HepG2 (cell line): Measurements from ENCODE around the gene SMURF2. TPM values are rescaled to one million over a fixed set of nuclear protein-coding genes. Genes with fewer than 3 reads are reported as not detected.

ENCODE experiments used
- HOXA7 ChIP-seq: sonication (generic); formaldehyde crosslinking; IDR thresholded peaks from 2 replicates; pipeline ENCODE4 v1.8.1; 2022; ENCODE audit warnings: mild to moderate bottlenecking, missing genetic modification reagents, moderate library complexity
- ISL2 ChIP-seq: sonication (generic); formaldehyde crosslinking; IDR thresholded peaks from 2 replicates; pipeline ENCODE4 v1.5.0; 2020; ENCODE audit warnings: missing genetic modification reagents
- ISX ChIP-seq: sonication (generic); formaldehyde crosslinking; conservative IDR thresholded peaks from 2 replicates; pipeline ENCODE4 v1.5.0; 2020; ENCODE audit warnings: missing genetic modification reagents
- MBD4 ChIP-seq: IDR thresholded peaks from 2 replicates; pipeline ENCODE4 v1.6.1; 2012; ENCODE audit warnings: low read length, inconsistent platforms, borderline replicate concordance
- MTF2 ChIP-seq: sonication (generic); formaldehyde crosslinking; IDR thresholded peaks from 2 replicates; pipeline ENCODE4 v1.5.0; 2020; ENCODE audit warnings: missing genetic modification reagents, borderline replicate concordance
- NFIC ChIP-seq: IDR thresholded peaks from 2 replicates; pipeline ENCODE4 v1.6.1; 2012; ENCODE audit warnings: mild to moderate bottlenecking, low read length, inconsistent platforms
- PAWR ChIP-seq: sonication (generic); formaldehyde crosslinking; IDR thresholded peaks from 2 replicates; pipeline ENCODE4 v1.4.0; 2020; ENCODE audit warnings: missing genetic modification reagents, mild to moderate bottlenecking, borderline replicate concordance
- PHB2 ChIP-seq: fragments of 450-650 bp; IDR thresholded peaks from 2 replicates; pipeline ENCODE4 v1.6.1; 2018; ENCODE audit not compliant: partially characterized antibody
- POLR2AphosphoS5 ChIP-seq: IDR thresholded peaks from 2 replicates; pipeline ENCODE4 v1.6.1; 2012; ENCODE audit warnings: low read depth, low read length
- PRDM15 ChIP-seq: sonication (generic); formaldehyde crosslinking; IDR thresholded peaks from 2 replicates; pipeline ENCODE4 v1.4.0; 2020; ENCODE audit warnings: missing genetic modification reagents
- RBFOX2 ChIP-seq: fragments of 200-400 bp; formaldehyde crosslinking; IDR thresholded peaks from 2 replicates; pipeline ENCODE4 v1.6.1; 2017; ENCODE audit warnings: low read depth, mild to moderate bottlenecking, low read length
- RFX5 ChIP-seq: IDR thresholded peaks from 2 replicates; pipeline ENCODE4 v1.6.1; 2011; ENCODE audit warnings: low read depth, low read length, improper control_type of control experiment
- RXRB ChIP-seq: IDR thresholded peaks from 2 replicates; pipeline ENCODE4 v1.6.1; 2016; ENCODE audit warnings: borderline replicate concordance, missing genetic modification reagents, missing compliant biosample characterization
- SIX4 ChIP-seq: sonication (generic); formaldehyde crosslinking; IDR thresholded peaks from 2 replicates; pipeline ENCODE4 v1.4.0; 2020; ENCODE audit warnings: missing genetic modification reagents
- SOX13 ChIP-seq, 3 experiments: fragments of 450-650 bp in 1 of 3; sonication (generic) in 1 of 3; formaldehyde crosslinking in 1 of 3; IDR thresholded peaks in 2 of 3; conservative IDR thresholded peaks in 1 of 3; 2 replicates each; pipeline versions ENCODE4 v1.5.0 to v1.6.1; 2016 to 2020; ENCODE audit warnings: antibody characterized with exemption in 1 of 3, mild to moderate bottlenecking in 1 of 3, missing compliant biosample characterization in 1 of 3, missing genetic modification reagents in 1 of 3, moderate library complexity in 1 of 3
- SP140L ChIP-seq: sonication (generic); formaldehyde crosslinking; IDR thresholded peaks from 2 replicates; pipeline ENCODE4 v1.4.0; 2020; ENCODE audit warnings: missing genetic modification reagents, borderline replicate concordance
- TAF1 ChIP-seq: sonication (generic); formaldehyde crosslinking; IDR thresholded peaks from 2 replicates; pipeline ENCODE4 v1.4.0; 2020; ENCODE audit warnings: missing genetic modification reagents
- XRCC5 ChIP-seq: fragments of 200-400 bp; formaldehyde crosslinking; optimal IDR thresholded peaks from 2 replicates; pipeline ENCODE3; 2017; ENCODE audit warnings: mild to moderate bottlenecking, low read length
- ZFP36 ChIP-seq: fragments of 150-350 bp; IDR thresholded peaks from 2 replicates; pipeline ENCODE4 v1.6.1; 2018; ENCODE audit warnings: borderline replicate concordance, low read length, low read depth; ENCODE audit not compliant: partially characterized antibody
- ZNF3 ChIP-seq: IDR thresholded peaks from 2 replicates; pipeline ENCODE4 v1.7.0; 2017; ENCODE audit warnings: inconsistent platforms
- ZNF333 ChIP-seq: sonication (generic); formaldehyde crosslinking; IDR thresholded peaks from 2 replicates; pipeline ENCODE4 v1.4.0; 2020; ENCODE audit warnings: mild to moderate bottlenecking, missing genetic modification reagents, borderline replicate concordance
- ZNF552 ChIP-seq: sonication (generic); formaldehyde crosslinking; IDR thresholded peaks from 2 replicates; pipeline ENCODE4 v1.9.0; 2022; ENCODE audit warnings: missing genetic modification reagents, mild to moderate bottlenecking, borderline replicate concordance
- ZNF782 ChIP-seq: sonication (generic); formaldehyde crosslinking; IDR thresholded peaks from 2 replicates; pipeline ENCODE4 v1.4.0; 2020; ENCODE audit warnings: missing genetic modification reagents, mild to moderate bottlenecking, borderline replicate concordance
- polyA plus RNA-seq, 8 experiments: library from polyadenylated mRNA; depleted of rRNA in 3 of 8; stranded (reverse) in 7 of 8; unstranded in 1 of 8; fragments of >200 nt; fragmentation: Illumina TruSeq in 4 of 8; extraction: Trizol in 4 of 8; gene quantifications; 2 replicates each; pipeline versions ENCODE4 v1.2.1 to v1.2.3, GENCODE V29; 2011 to 2016; ENCODE audit warnings: low read depth in 4 of 8, missing spikeins in 1 of 8, mixed read lengths in 1 of 8; ENCODE audit not compliant: insufficient read depth in 1 of 8
- total RNA-seq, 5 experiments: library from RNA; depleted of rRNA; stranded (reverse); fragments of >200 nt; fragmentation: Illumina TruSeq; extraction: Trizol; gene quantifications; 2 replicates each; pipeline ENCODE4 v1.2.3, GENCODE V29; 2016; ENCODE audit warnings: low read depth in 1 of 5
- TF ChIP-seq, protein P1 (sequence below): sonication (generic); formaldehyde crosslinking; IDR thresholded peaks from 2 replicates; pipeline ENCODE4 v1.4.0; 2020; ENCODE audit warnings: missing genetic modification reagents

Gene SMURF2
- total and polyA plus RNA-seq, 2 of the 13 experiments (the other 11 are each of a cell fraction or from before 2014, with no cell fraction given) = 14.9 to 24.3 TPM

GRCh38 chr17:64505340-64506200 is 156.5 kb downstream of the SMURF2 start (continued):
- no peak for TF ChIP-seq ZNF333
- TF ChIP-seq SIX4 (CRISPR knock-in tag) = peak; percentile 57; the same call in 1 of the 2 replicates
- TF ChIP-seq XRCC5 = peak; percentile 66
- TF ChIP-seq MBD4 = no peak
- no peak for TF ChIP-seq SP140L
- TF ChIP-seq ISX (CRISPR knock-in tag) = no peak; the same call in 1 of the 2 replicates
- TF ChIP-seq SOX13 (IDR thresholded peaks at IDR 0.05) = no peak
- peak in 1 of 2 experiments; percentile 45; a peak in 3 of 4 replicates for TF ChIP-seq SOX13 (CRISPR knock-in tag; conservative IDR thresholded peaks at IDR 0.05 in 1 of 2, IDR thresholded peaks at IDR 0.05 in 1 of 2)
- no peak for TF ChIP-seq MTF2 (CRISPR knock-in tag)
- no peak for TF ChIP-seq PHB2
- no peak; the same call in 1 of the 2 replicates for TF ChIP-seq RXRB (CRISPR knock-in tag)
- TF ChIP-seq RFX5 = no peak
- 0 out of 2 replicates have a peak, but pooled peaks have one; percentile 59 for TF ChIP-seq ZNF782 (CRISPR knock-in tag)
- TF ChIP-seq PAWR (CRISPR knock-in tag) = no peak
- TF ChIP-seq ZNF3 (CRISPR knock-in tag) = no peak
- peak; percentile 41; the same call in 1 of the 2 replicates for TF ChIP-seq ISL2 (CRISPR knock-in tag)
- no peak for TF ChIP-seq ZNF552 (CRISPR knock-in tag)
- peak; percentile 66; the same call in 1 of the 2 replicates for TF ChIP-seq RBFOX2
- no peak; the same call in 1 of the 2 replicates for TF ChIP-seq TAF1 (CRISPR knock-in tag)
- TF ChIP-seq HOXA7 (CRISPR knock-in tag) = no peak
- no peak; the same call in 1 of the 2 replicates for TF ChIP-seq PRDM15
- TF ChIP-seq, protein P1, sequence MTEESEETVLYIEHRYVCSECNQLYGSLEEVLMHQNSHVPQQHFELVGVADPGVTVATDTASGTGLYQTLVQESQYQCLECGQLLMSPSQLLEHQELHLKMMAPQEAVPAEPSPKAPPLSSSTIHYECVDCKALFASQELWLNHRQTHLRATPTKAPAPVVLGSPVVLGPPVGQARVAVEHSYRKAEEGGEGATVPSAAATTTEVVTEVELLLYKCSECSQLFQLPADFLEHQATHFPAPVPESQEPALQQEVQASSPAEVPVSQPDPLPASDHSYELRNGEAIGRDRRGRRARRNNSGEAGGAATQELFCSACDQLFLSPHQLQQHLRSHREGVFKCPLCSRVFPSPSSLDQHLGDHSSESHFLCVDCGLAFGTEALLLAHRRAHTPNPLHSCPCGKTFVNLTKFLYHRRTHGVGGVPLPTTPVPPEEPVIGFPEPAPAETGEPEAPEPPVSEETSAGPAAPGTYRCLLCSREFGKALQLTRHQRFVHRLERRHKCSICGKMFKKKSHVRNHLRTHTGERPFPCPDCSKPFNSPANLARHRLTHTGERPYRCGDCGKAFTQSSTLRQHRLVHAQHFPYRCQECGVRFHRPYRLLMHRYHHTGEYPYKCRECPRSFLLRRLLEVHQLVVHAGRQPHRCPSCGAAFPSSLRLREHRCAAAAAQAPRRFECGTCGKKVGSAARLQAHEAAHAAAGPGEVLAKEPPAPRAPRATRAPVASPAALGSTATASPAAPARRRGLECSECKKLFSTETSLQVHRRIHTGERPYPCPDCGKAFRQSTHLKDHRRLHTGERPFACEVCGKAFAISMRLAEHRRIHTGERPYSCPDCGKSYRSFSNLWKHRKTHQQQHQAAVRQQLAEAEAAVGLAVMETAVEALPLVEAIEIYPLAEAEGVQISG = peak; percentile 31; the same call in 1 of the 2 replicates
- peak; percentile 51; the same call in 1 of the 2 replicates for TF ChIP-seq POLR2AphosphoS5
- no peak for TF ChIP-seq ZFP36
- no peak for TF ChIP-seq NFIC
